WERI-Rb-1 (cell line): ENCODE data around the gene GTF2A1L.

ENCODE experiments used
- DNase-seq: peaks from one replicate; pipeline ENCODE4 v3.0.0-alpha.2; 2020
- H3K27ac ChIP-seq: fragments of 250-450 bp; sonication (Bioruptor Pico); 2 replicates; pipeline ENCODE4 v1.5.1; 2020; ENCODE audit warnings: mild to moderate bottlenecking, moderate library complexity
- H3K27me3 ChIP-seq: fragments of 250-450 bp; sonication (Bioruptor Pico); 2 replicates; pipeline ENCODE4 v1.5.1; 2021; ENCODE audit warnings: mild to moderate bottlenecking, low read depth, moderate library complexity; ENCODE audit not compliant: insufficient read depth, severe bottlenecking
- H3K36me3 ChIP-seq: fragments of 250-450 bp; sonication (Bioruptor Pico); 2 replicates; pipeline ENCODE4 v1.5.1; 2020; ENCODE audit warnings: mild to moderate bottlenecking, moderate library complexity
- H3K4me3 ChIP-seq: 2 replicates; pipeline ENCODE4 v1.5.1; 2011; ENCODE audit warnings: low read depth, mild to moderate bottlenecking, control low read depth, low read length
- H3K9me3 ChIP-seq: fragments of 250-450 bp; sonication (Bioruptor Pico); 2 replicates; pipeline ENCODE4 v1.5.1; 2021; ENCODE audit warnings: mild to moderate bottlenecking, moderate library complexity; ENCODE audit not compliant: severe bottlenecking
- TF ChIP-seq, protein P1 (sequence below): IDR thresholded peaks from 2 replicates; pipeline ENCODE4 v1.5.1; 2011; ENCODE audit warnings: low read depth, mild to moderate bottlenecking, control low read depth, inconsistent platforms, low read length

Gene GTF2A1L

DNA sequence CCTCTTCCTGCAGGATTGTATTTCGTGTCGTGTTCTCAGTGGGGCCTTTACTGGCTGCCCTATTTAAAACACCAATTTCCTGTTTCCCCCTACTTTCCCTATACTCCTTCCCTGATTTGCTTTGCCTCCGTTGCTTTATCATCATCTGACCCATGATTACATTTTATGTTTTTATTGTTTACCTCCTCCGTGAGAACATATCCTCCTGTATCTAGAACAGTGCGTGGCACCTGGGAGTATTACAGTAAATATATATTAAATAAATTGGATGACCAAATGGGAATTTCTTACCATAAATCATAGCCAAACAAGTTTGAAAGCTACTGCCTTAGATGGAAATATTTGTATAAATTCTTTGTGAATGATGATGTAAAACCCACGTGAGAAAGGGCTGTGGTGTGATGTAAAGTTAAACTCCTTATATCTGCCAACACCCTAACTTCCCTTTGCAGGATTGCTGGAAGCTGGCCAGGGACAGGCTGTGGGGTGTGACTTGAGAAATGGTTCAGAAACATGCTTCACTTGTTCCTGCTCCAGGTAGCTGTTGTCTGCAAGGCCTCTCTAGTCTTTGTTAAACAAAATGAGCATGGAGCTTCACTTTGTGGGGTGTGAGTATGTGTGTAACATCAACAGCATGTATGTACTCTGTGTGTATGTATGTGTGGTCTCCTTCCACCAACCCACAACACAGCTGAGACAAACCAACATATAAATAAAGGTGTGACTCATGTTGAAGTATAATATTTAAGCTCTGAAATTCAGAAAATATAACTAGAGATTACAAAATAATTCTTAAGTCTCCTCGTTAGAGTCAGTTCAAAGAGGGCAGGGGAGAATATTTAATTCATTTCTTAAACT lies 97.6 kb downstream of the GTF2A1L start:
- H3K27ac ChIP-seq: no peak overlapping the region
- H3K9me3 ChIP-seq: no peaks in the 10 kb centered on the region
- no peak for DNase-seq

DNA sequence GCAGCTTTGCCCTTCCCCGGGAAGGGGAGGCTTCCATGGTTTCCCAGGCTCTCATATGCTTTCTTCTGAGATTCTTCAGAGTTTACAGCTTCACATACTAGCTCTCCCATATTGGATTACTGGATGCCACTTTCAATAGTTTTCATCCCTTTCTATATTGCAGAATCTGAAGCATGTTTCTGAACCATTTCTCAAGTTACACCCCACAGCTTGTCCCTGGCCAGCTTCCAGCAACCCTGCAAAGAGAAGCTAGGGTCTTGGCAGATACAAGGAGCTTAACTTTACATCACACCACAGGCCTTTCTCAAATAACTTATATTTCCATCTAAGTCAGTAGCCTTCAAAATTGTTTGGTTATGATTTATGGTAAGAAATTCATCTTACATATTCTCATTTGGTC lies 98.3 kb downstream of the GTF2A1L start:
- Histone ChIP-seq H3K4me3 (no peak overlapping the region), H3K27me3 (no peaks in the 10 kb centered on the region), H3K36me3 (no peaks in the 10 kb centered on the region), H3K9me3 (no peaks in the 10 kb centered on the region), H3K27ac (no peak overlapping the region)
- no peak for DNase-seq
- TF ChIP-seq, protein P1, sequence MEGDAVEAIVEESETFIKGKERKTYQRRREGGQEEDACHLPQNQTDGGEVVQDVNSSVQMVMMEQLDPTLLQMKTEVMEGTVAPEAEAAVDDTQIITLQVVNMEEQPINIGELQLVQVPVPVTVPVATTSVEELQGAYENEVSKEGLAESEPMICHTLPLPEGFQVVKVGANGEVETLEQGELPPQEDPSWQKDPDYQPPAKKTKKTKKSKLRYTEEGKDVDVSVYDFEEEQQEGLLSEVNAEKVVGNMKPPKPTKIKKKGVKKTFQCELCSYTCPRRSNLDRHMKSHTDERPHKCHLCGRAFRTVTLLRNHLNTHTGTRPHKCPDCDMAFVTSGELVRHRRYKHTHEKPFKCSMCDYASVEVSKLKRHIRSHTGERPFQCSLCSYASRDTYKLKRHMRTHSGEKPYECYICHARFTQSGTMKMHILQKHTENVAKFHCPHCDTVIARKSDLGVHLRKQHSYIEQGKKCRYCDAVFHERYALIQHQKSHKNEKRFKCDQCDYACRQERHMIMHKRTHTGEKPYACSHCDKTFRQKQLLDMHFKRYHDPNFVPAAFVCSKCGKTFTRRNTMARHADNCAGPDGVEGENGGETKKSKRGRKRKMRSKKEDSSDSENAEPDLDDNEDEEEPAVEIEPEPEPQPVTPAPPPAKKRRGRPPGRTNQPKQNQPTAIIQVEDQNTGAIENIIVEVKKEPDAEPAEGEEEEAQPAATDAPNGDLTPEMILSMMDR: no peak

More for the DNA sequence above, 97.6 kb downstream of the GTF2A1L start:
- Histone ChIP-seq H3K4me3 (no peak overlapping the region), H3K36me3 (no peaks in the 10 kb centered on the region), H3K27me3 (no peaks in the 10 kb centered on the region)
- TF ChIP-seq, protein P1: no peak

DNA sequence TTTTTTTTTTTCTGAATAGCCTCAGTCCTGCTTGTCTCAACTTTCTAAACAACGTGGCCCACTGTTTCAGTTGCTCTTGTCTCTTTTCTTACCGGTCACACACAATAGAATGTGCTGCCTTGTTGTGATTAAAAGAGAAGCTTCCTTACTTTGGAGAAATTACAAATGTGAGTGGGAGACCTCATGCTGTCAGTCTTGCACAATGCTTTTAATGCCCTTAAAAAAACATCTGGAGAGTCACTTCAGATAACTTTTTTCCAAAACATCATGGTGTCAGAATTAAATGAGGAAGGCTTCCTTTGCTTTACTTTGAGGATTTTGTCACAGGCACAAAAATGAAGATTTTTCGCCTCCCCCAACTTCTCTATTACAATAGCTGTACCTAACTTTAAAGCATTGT lies 100.2 kb downstream of the GTF2A1L start:
- no peak overlapping the region for H3K27ac ChIP-seq
- H3K9me3 ChIP-seq: no peaks in the 10 kb centered on the region
- DNase-seq: no peak
- H3K4me3 ChIP-seq: no peak overlapping the region
- no peaks in the 10 kb centered on the region for H3K27me3 ChIP-seq
- TF ChIP-seq, protein P1: no peak
- no peaks in the 10 kb centered on the region for H3K36me3 ChIP-seq

DNA sequence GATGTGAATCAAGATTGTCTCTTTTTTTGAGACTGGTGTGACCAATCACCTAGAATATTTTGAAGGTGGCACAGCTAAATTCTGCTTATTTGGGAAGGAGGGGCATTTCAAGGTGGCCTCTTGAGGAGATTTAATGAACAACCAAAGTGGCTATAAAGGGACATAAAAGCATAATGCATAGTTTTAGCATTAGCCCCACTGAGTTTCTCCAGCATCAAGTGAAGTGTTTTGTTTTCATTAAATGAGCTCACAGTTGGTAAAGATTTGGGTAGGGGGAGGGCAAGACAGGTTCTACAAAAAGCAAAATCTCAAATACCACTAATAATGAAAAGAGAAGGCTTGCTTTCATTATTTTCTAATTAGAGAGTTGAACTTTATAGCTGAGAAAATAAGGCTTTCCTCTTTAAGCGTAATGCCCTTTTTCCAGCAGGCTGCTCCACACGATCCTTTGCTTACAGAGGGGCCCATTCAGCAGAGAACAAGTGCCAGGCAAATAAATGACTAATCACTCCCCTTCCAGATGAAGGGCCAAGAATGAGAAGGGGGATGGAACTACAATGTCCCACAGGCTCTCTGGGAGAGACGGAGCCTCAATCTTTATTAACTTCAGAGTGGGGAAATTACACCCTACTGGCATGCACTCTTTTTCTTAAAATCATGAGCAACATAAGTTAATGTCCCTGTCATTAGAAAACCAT lies 102.0 kb downstream of the GTF2A1L start:
- Histone ChIP-seq H3K36me3 (no peaks in the 10 kb centered on the region), H3K4me3 (no peak overlapping the region), H3K27me3 (no peaks in the 10 kb centered on the region), H3K9me3 (no peaks in the 10 kb centered on the region), H3K27ac (no peak overlapping the region)
- DNase-seq: no peak
- TF ChIP-seq, protein P1: no peak

DNA sequence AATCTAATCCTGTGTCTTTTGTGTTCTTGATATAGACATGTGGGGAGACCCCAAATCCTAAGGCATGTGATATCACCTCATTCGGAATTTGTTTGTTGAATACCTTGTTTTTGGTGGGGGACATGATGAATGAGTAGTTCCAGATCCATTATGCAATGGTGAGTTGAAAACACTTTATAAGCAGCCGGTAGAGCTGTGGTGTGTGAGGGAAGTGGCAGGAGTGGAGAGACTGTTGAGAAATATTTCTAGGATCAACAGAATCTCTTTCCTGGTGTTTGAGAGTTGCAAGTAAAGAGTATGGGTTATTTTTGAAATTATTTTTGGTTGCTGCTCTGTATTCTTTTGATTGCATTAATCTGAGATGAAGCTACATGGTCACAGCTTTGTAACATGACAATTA lies 103.5 kb downstream of the GTF2A1L start:
- Histone ChIP-seq H3K27ac (no peak overlapping the region), H3K27me3 (no peaks in the 10 kb centered on the region), H3K9me3 (no peaks in the 10 kb centered on the region), H3K36me3 (no peaks in the 10 kb centered on the region), H3K4me3 (no peak overlapping the region)
- TF ChIP-seq, protein P1: no peak
- DNase-seq: no peak
